GM21576 (cell line): Measurements from ENCODE around the gene SULT1C3.
A peak's percentile ranks its signal among the peaks of the same experiment; 100 is the strongest.

Experiments used
- ATAC-seq: cut with Tn5 transposase; IDR thresholded peaks from one replicate; pipeline ENCODE4 v1.9.1; 2021; ENCODE audit warnings: mild to moderate bottlenecking, moderate library complexity; ENCODE audit not compliant: unreplicated experiment

Gene SULT1C3

DNA sequence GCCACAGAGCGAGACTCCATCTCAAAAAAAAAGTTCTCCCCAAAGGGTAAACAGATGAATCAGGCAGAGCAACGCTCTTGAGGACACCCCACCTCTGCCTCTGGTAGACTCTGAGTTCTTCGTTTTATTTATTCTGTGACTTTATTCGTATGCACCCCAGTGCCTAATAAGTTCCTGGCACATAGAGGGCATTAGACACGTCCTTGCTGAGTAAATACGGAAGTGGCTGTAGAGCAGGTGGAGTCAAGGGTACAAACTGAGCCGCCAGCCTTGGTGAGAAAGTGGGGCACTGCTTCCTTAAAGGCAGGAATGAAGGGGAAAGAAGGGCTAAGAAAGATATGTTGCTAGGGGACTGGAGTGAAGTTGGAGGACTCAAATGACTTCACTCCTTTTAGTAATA lies 61.8 kb downstream of the SULT1C3 start:
- no peak for ATAC-seq

DNA sequence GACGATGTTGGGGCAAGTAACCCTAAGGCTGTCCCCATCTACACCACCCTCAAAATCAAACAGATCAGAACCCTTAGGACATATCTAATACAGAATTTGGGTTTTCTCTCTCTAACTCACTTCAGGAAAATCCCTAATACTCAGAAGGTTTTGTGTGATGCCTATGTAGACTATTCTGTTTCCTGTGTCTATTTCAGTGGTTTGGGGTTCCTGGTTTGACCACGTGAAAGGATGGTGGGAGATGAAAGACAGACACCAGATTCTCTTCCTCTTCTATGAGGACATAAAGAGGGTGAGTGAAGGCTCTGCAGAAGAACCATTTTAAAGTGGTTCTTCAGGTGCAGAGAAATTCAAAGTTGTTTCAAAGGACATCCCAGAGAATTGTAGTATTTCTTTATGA lies 65.2 kb downstream of the SULT1C3 start:
- peak; percentile 76 for ATAC-seq

DNA sequence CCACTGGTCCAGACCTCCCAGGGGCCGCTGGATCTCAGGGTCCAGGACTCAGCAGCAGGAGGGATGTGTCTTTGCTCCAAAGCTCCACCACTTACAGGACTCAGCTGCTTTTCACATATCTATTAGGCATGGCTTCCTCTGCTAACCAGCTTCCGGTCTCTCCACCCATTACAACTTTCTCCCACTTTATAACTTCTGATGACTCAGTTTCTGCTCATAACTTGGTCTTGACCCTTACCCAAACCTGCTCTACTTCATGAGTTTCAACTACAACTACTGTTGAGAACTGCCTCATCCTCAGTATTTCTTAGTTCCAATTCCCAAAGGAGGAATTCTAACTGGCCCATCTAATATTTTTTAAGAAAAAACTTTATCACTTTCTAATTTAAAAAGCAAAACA lies 66.1 kb downstream of the SULT1C3 start:
- ATAC-seq, result no peak

DNA sequence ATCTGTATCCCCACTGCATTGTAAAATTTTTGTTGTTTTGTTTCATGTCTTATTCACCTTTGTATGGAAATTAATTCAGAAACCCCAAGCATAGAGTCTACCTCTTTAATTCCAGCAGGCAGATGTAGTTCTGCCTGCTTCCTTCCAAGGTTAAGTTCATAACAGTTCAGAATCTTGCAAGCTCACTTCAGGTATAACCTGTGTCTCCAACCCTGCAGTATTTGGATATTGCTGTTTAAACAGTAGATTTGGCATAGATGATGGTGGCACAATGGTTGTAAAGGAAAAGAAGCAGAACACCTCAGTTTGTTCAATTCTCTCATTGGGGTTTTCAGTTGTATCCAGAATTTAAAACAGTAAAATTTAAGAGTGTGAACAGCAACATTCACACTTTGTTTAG lies 70.1 kb downstream of the SULT1C3 start:
- ATAC-seq, result no peak
